Measurements from ENCODE around the gene IGF2BP1. TPM values are rescaled to one million over a fixed set of nuclear protein-coding genes. Genes with fewer than 3 reads are reported as not detected.

The IGF2BP1 gene
- total and polyA plus RNA-seq, 2 of the 8 experiments (the other 6 are each of a cell fraction or from before 2014, with no cell fraction given): 41.6 to 513 TPM

DNA sequence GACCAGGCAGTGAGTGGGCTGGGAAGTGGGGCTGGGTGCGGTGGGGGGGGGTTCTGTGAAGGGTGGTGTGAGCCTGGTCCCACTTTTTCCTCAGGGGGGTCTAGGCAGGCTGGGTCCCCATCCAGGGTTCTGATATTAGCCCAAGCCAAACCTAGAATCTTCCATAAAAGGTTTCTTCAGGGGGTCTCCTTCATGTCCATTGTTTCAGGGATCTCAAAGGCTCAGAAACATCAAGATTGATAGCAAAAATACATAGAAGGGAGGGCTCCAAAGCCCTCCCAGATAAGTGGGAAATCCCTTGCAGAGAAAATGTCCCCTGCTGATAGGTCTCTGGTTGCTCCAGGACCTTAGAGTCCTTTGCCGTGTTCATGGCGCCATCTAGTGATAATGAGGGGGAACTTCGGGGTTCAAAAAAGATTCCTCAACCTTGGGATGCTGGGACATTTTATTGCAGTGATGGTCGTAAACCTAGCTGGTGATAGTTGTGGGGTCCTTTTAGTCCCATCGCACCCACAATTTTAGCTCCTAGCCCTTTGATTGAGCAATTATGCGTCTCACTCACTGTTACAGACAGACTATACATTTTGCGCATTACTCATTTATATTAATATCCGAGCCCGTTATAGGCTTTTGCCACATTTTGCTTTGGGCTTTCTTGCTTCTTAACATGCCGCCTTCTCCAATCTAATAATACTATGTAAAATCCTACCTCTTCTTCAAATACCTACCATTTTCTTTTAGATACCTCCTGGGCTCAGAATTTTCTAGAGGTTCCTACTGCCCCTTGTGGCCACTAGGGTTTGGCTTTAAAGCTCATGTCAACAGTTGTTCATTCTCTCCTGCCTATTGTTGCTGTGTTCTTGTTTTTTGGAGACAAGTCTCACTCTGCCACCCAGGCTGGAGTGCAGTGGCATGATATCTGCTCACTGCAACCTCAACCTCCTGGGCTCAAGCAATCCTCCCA, 35.1 kb downstream of the IGF2BP1 start (continued):
- TF ChIP-seq, protein P1, sequence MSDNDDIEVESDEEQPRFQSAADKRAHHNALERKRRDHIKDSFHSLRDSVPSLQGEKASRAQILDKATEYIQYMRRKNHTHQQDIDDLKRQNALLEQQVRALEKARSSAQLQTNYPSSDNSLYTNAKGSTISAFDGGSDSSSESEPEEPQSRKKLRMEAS (IDR thresholded peaks at IDR 0.05): no peak
- no peak for TF ChIP-seq EGR1 (IDR thresholded peaks at IDR 0.05; ENCODE audit: borderline replicate concordance, low read depth, low read length)
- TF ChIP-seq POLR2A (IDR thresholded peaks at IDR 0.05; ENCODE audit: control extremely low read depth in 1 of 2, low read depth in 2 of 2, low read length in 2 of 2): 0 out of 3 replicates have a peak, but pooled peaks of 1 of the 2 experiments have one; percentile 33
- no peak for TF ChIP-seq HDAC2 (IDR thresholded peaks at IDR 0.05; ENCODE audit: borderline replicate concordance in 1 of 2, low read depth in 2 of 2, low read length in 2 of 2)
- no peak for TF ChIP-seq TAF7 (optimal IDR thresholded peaks at IDR 0.05; ENCODE audit: borderline replicate concordance, low read depth, low read length)
- no peak for TF ChIP-seq SP2 (IDR thresholded peaks at IDR 0.05; ENCODE audit: low read length)
- TF ChIP-seq RAD21 (IDR thresholded peaks at IDR 0.05 in 1 of 2, conservative IDR thresholded peaks at IDR 0.05 in 1 of 2; ENCODE audit: low read depth in 2 of 2, low read length in 2 of 2): peak; percentile 97 to 99
- no peak for TF ChIP-seq JUN (IDR thresholded peaks at IDR 0.05; ENCODE audit: low read depth, low read length)
- TF ChIP-seq ASH2L (IDR thresholded peaks at IDR 0.05; ENCODE audit: low read length): no peak
- TF ChIP-seq CEBPB (IDR thresholded peaks at IDR 0.05; ENCODE audit: low read depth, low read length): 0 out of 2 replicates have a peak, but pooled peaks have one; percentile 38
- no peak for TF ChIP-seq BACH1 (IDR thresholded peaks at IDR 0.05; ENCODE audit: low read length)
- TF ChIP-seq SRF (IDR thresholded peaks at IDR 0.05; ENCODE audit: low read depth, low read length): no peak
- TF ChIP-seq TAF1 (IDR thresholded peaks at IDR 0.05; ENCODE audit: low read depth, low read length): no peak
- TF ChIP-seq YY1 (IDR thresholded peaks at IDR 0.05; ENCODE audit: low read depth, low read length): peak; percentile 66
- no peak for TF ChIP-seq TBP (IDR thresholded peaks at IDR 0.05; ENCODE audit: low read depth, low read length)
- TF ChIP-seq, protein P2, sequence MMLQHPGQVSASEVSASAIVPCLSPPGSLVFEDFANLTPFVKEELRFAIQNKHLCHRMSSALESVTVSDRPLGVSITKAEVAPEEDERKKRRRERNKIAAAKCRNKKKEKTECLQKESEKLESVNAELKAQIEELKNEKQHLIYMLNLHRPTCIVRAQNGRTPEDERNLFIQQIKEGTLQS (IDR thresholded peaks at IDR 0.05; ENCODE audit: insufficient read depth, low read depth, low read length): no peak
